ENCODE data around the gene ZNF77. TPM values are rescaled to one million over a fixed set of nuclear protein-coding genes. Genes with fewer than 3 reads are reported as not detected.

Gene ZNF77
- total RNA-seq, 1 donor from 2014 or later: 4.3 TPM

Other genes with a start within 250 kb of the ZNF77 start
- gene GNG7, start 242.3 kb downstream of the ZNF77 start, total RNA-seq: 0.11 and 0.14 TPM in 2 replicates
- 0.23 TPM in 1 of 2 replicates, not detected in the other for gene DIRAS1, start 223.6 kb downstream of the ZNF77 start, total RNA-seq
- gene SLC39A3, start 205.0 kb downstream of the ZNF77 start, total RNA-seq: 30.9 and 31.2 TPM in 2 replicates
- 48.1 and 50.1 TPM in 2 replicates for gene SGTA, start 161.7 kb downstream of the ZNF77 start, total RNA-seq
- 113 and 115 TPM in 2 replicates for gene THOP1, start 159.5 kb downstream of the ZNF77 start, total RNA-seq
- gene ZNF554, start 125.1 kb downstream of the ZNF77 start, total RNA-seq: 2.9 and 3.4 TPM in 2 replicates
- 0.70 and 1.2 TPM in 2 replicates for gene ZNF555, start 103.5 kb downstream of the ZNF77 start, total RNA-seq
- gene ZNF556, start 77.6 kb downstream of the ZNF77 start, total RNA-seq: not detected in 2 replicates
- 2.7 and 3.9 TPM in 2 replicates for gene ZNF57, start 44.0 kb downstream of the ZNF77 start, total RNA-seq
- gene TLE6, start 32.6 kb upstream of the ZNF77 start, total RNA-seq: 1.0 and 1.9 TPM in 2 replicates
- gene TLE2, start 84.3 kb upstream of the ZNF77 start, total RNA-seq: 1.1 and 1.9 TPM in 2 replicates
- 730 and 731 TPM in 2 replicates for gene TLE5, start 117.5 kb upstream of the ZNF77 start, total RNA-seq
- gene GNA11, start 149.4 kb upstream of the ZNF77 start, total RNA-seq: 1.6 and 2.3 TPM in 2 replicates
- gene GNA15, start 191.1 kb upstream of the ZNF77 start, total RNA-seq: 83.0 and 83.6 TPM in 2 replicates
- gene S1PR4, start 233.8 kb upstream of the ZNF77 start, total RNA-seq: 230 and 236 TPM in 2 replicates
- gene NCLN, start 241.0 kb upstream of the ZNF77 start, total RNA-seq: 57.0 and 61.0 TPM in 2 replicates

Data from T-helper 2 cell treated with Interferon-gamma antibody and Interleukin-4, amounts not matched to agents 100 ng/mL and 5 ng/mL, for 36 hours (primary cell).